SIG-M5 (cell line): ENCODE measurements around the gene TMEM94.

Experiments
- DNase-seq: peaks from one replicate; lab custom pipeline; 2025; lab: John Stamatoyannopoulos, UW

TMEM94 gene

GRCh38 chr17:75498726-75499213 is 42.3 kb downstream of the TMEM94 start:
- no peak for DNase-seq

DNA sequence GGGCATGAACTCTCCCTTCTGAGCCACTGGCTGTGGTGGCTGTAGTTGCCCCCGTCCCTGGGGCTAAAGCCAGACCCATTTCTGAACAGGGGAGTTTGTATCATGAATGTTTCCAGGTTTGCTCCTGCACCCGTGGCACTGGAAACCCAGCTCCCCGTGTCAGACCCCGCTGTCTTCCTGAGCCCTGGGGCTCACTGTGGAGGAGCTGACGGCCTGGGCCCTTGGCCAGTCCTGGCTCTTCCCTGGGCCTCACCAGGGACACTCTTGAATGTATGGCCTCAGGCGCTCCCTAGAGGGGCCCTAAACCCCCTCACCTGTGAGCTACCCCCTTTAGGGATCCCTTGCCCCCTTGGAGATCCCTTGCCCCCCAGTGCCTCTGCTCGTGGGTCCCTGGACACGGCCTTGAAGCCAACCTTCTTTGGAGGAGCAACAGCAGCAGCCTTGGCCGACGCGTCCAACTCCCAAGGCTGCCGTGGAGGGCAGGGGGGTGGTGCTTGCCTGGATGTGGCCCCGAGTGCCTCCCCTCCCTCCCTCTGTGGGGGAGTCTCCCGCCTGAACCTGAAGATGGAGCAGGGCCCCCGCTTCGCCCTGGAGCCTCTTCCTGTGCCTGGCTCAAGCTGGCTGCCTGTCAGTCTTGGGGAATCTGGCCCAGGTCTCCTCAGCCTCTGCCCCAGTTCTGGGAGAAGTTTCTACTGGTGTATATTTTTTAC is 43.0 kb downstream of the TMEM94 start:
- DNase-seq: no peak

DNA sequence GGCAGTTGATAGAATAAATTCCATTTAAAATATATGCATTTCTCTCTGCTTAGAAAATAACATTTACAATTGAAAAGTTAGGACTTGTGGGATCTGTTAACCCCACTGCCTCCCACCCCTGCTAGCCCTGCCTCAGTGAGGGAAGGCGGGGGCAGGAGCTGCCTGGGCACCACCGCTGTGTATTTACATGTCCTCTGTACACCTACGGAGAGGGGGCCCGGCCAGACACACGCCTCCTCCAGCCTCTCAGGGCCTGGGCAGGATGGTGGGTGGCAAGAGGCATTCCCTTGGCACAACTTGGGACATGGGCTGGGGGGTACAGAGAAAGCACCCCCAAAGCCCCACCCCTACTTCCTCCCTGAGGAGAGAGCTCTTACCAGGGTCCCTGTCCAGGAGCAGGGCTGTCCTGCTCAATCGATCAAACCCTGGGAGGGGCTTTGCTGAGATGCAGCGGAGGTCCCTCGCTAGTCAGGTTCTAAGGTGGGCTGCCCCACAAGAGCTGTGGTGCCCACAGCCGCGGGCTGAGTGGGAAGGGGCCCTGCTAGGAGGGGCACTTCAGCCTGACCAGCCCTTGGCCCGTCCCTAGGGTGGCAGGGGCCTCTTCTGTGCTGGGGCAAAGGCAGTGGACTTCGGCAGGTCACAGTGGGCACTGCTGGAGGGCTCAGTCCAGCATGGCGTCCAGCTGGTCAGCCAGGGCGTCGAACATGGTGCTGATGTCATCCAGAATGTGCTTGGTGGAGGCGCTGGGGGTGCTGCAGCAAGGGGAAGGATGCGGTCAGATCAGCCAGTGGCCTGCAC is 44.2 kb downstream of the TMEM94 start:
- no peak for DNase-seq

DNA sequence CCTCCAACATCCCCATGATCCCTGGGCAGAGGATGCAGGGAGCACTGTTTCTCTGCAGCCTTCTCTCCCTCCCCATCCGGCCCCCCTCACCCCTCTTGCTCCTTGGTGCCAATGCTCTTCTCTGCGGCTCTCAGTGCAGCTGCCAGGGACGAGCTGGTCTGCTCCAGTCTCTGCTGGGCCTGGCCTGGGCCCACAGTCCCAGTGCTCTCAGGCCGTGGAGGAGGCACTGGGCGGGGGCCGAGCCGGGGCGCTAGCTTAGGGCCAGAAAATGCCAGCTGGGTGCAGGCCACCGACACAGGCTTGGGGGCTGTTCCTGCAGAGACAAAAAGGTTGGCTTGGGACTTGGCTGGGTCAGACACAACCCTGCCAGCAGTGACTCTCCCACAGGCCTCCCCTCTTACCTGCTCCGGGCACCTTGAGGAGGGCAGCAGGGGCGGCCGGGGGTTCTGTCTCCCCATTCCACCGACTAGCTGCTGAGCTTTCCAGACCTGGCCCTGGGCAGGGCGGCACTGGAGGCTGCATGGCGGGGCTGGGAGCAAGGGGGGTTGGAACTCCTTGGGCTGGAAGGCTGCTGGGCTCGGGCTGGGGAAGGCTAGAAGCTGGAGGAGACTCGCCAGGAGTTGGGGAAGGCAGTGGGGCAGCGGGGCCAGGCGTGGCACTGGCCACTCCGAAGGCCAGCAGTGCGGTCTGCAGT is 45.1 kb downstream of the TMEM94 start:
- DNase-seq: no peak

DNA sequence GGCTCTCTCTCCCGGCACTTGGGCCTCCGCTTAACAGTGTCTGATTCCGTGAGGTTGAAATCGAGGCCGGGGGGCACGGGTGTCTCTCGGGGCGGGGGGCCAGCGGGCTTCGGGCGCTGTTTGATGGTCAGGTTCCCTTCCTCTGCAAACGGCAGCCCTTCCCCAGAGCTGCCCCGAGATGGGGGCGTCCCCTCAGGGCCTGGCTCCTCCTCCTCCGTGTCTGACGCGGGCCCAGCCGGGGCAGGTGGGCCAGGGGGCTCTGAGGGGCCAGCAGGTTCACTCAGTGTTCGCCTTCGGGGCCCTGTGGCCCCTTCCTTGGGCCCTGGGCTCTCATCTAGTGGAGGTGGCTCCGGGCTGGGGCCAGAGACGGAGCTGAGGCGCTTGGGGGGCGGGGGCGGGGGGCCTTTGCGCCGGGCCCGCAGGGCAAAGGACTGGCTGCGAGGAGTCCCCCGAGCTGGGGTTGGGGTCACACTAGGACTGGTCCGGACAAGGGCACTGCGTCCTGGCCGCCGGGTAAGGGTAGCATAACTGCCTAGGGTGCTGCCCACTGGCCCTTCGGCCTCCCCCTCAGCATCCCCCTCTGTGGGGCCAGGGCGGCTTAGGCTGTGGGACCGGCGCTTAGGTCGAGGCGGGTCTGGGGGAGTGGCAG is 45.8 kb downstream of the TMEM94 start:
- DNase-seq: no peak

DNA sequence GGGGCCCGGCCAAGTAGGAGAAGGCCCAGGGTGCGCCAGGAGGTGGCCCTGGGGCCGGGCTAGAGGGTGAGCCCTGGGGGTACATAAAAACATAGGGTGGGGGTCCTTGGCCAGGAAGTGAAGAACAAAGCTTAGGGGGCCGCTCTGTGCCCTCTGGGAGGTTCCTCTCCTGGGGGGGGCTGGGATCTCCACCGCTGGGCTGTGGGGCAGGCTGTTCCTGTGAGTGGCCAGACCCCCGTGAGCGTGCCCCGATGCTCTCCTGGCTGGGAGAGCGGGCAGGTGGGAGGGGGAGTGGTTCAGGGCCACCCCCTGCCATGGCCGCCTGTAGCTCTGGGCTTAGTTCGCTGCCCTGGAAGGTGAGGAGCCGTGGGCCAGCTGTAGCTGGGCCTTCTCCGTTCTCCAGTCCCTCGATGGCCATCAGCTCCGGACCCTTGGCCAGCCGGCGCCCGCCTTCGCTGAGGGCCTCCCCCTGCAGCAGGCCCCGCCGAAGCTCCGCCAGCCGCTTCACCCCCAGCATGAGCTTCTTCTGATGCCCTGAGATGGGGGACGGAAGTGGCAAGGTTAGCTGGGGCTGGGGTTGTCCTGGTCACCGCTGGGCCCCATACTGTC is 46.4 kb downstream of the TMEM94 start:
- DNase-seq: no peak

GRCh38 chr17:75503337-75503950 is 47.0 kb downstream of the TMEM94 start:
- DNase-seq: no peak

DNA sequence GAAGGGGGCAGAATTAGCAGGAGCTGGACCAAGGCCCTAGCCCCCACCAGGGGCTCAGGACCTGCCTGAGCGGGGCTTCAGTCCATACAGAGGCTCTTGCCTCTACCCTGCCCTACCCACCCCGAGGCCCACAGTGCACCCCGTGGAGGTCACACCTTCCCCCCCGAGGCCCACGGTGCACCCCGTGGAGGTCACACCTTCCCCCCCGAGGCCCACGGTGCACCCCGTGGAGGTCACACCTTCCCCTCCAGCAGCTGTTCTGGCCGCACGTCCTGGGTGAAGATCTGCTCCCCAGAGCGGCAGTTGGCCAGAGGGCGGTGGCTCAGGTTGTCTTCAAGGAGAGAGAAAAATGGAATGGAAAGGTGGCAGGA is 47.5 kb downstream of the TMEM94 start:
- DNase-seq: no peak

DNA sequence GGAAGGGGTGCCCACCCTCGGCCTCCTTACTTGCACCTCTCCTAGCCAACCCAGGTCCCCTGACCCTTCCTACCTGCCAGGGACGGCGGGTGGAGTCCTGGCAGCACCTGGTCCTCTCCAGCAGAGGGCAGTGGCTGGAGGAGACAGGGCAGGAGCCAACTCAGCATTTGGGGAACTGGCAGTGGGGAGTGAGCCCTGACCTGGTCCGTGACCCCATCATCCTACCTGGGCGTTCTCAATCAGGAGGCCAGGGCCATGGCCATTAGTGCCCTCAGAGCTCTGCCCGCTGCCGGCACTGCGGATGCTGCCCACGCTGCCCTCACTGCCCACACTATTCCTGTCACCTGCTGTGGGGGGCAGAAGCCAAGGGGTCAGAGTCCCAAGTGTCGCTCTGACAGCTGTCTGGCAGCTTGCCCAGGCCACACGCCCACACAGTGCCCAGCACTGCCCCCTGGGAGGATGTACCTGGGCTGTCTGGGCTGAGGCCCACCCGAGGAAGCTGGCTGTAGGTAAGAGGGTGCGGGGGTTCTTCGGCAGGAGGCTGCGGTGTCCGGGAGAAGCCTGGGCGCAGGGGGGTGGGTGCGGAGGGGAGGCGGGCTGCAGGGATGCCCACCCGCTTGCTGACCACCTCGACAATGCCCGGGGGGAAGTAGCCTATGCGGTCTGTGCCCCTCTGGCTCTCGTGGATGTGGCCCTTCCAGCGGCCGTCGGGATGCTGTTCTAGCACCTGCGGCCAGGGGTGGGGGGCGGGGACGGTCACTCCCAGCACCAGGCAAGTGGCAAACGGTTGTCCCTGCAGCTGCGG is 48.1 kb downstream of the TMEM94 start:
- DNase-seq: no peak

DNA sequence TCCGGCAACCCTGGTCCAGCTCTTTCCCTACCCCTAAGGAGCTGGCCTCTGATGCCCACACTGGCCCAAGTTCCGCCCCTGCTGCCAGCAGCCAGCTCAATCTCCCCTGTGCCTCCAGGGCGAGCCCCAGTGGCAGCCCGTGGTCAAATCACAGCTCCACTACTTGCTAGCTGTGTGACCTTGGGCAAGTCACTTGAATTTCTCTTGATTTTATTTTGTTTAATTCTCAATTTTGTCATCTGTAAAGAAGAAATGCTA is 48.6 kb downstream of the TMEM94 start:
- DNase-seq: no peak

DNA sequence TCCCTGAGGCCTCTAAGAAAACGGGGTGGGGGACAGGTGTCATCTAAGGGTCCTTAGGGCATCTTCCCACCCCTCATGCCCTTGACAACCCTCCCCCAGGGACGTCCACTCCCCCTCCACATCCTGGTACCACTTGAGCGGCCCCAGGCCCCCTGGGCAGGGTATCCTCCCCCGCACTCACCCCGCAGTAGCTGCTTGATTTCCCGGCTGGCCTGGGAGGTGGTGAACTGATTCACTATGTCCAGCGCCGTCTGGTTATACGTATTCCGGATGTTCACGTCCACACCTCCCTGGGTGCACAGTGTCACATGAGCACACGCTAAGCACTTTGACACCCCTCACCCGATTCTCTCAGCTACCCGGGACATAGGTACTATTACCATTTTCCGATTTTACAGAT is 49.2 kb downstream of the TMEM94 start:
- no peak for DNase-seq

DNA sequence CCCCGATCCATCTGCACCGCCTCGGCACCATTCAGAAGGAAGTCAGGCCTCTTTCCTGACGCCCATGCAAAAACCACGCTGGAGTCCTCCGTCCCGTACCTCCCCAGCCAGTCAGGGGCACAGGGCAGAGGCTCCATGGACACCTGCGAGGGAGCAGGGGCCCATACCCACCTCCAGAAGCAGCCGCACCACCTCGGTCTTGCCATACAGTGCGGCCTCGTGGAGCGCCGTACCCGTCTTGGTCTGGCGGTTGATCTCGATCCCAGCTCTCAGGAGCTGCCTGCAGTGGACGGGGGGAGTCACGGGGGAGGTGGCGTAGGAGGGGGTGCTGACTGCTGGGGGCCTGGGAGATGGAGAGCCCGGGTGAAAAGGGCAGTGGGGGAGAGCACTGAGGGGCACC is 49.7 kb downstream of the TMEM94 start:
- DNase-seq: no peak

DNA sequence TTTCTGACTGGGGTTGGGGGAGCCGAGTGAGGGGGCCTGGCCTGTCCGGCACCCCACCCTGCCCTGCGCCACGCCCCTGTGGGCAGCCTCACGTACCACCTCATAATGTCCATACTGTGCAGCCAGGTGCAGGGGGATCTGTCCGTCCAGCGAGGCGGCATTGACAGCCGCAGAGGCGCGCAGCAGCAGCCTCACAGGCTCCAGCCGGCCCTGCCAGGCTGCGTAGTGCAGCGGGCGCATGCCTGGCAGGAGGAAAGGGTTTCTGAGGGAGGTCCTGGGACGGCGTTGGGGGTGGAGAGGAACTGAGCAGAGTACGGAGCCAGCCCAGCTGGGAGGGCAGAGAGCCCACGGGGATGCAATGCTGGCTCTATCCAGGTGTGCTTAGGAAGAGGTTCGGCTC is 50.5 kb downstream of the TMEM94 start:
- DNase-seq: no peak

DNA sequence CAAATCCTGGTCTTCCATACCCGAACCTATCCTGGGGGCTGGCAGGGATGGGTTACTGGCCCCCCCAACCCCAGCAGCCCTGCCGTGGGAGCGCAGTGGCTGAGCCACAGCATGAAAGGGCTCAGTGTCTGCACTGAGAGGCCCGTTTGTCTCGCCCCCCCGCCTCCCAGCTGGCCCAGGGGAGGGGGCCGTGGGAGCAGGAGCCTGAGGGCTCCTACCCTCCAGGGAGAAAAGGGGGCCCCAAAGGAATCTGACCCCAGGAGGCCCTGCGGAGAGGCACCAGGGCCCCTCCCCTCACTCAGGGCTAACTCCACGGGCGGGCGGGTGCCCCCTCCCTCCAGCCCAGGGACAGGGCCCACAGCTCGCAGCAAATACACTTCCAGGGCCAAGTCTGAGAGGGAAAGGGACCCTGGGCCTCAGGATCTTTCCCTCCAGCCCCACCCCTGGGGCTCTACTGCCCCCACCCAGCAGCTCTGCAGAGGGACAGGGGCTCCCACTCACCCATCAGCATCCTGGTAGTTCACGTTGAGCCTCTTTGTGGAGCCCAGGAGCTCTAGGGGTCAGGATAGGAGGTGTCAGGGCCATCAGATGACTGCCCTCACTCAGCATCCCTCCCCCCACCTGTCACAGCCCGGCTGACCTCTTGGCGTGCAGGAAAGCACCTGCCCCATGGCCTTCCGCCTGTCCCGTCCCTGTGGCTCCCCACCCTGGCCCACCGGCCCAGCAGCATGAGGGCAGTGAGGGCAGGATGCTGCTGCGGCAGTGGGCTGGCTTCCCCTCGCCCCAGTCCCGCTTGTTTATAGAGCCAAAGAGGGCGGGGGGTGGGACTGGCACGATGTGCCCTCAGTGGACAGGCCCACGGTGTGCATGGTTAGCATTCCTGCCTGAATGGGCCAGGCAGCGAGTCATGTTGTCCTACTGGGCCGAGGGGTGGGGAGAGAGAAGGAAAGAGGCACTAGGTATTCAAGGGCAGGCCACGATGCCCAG is 51.6 kb downstream of the TMEM94 start:
- no peak for DNase-seq

DNA sequence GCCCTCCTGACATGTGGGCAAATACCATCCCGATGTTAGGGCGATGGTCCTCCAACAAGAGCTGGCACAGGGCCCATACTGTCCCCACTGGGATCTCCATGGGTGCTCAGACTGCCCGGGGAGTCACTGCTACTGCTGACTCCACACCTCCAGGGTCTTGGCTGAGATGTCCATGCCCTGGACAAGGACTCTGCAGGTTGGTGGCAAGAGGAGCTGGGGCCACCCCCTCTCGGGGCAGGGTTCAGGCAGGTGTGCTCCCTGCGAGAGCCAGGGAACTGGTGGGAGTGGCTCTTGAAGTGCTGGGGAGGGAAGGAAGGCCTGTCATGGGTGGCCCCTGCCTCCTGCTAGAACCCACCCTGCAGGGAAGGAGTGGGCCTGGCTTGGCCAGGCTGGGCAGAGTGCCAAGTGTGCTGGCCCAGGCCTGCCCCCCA is 52.5 kb downstream of the TMEM94 start:
- no peak for DNase-seq

- no peak for DNase-seq
Measured at GRCh38 chr17:75509528-75510258, 53.3 kb downstream of the TMEM94 start.

- DNase-seq: no peak
Measured at GRCh38 chr17:75511270-75511609, 54.8 kb downstream of the TMEM94 start.

DNA sequence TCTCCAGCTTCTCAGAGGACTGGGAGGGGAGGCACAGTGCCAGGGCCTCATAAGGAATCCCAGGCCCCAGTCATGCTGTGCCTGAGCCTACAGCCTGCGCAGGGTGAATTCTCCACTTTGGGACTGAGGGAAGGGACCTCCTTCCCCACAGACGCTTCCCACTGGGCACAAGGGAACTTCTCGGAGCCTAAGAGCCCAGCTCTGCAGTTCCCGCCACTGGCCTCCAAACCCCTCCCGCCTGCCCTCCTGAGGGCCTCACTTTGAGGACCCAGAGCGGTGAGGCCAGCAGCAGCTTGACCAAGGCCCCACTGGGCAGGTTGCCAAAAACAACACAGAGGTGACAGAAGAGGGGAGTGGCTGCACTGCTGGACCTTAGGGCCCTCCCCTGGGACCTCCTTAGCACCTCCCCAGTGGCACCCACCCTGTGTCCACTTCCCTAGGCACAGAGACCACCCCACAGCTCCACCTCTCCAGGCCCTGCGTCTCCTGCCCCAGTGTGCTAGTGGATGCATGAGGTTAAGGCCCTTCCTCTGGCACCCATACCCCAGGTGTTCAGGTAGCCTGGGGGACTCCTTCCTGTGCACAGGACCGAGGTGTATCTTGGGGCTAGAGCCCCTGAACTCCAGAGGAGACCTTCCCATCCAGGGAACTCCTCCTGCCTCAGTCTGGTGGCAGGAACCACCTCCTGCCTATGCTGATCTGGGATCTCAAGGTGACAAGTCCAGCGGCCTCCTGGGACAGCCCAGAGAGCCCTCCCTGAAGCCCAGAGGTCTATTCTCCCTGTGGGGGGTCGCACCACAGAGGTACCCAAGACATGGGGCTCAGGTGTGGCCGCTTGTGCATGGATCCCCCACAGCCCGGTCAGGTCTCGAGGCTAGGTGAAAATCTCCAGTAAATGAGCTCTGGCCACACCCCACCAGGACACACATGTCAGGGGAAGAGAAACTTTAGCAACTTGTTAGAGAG is 55.5 kb downstream of the TMEM94 start:
- DNase-seq: no peak
